ENCODE data around the gene KCND1.

DNA sequence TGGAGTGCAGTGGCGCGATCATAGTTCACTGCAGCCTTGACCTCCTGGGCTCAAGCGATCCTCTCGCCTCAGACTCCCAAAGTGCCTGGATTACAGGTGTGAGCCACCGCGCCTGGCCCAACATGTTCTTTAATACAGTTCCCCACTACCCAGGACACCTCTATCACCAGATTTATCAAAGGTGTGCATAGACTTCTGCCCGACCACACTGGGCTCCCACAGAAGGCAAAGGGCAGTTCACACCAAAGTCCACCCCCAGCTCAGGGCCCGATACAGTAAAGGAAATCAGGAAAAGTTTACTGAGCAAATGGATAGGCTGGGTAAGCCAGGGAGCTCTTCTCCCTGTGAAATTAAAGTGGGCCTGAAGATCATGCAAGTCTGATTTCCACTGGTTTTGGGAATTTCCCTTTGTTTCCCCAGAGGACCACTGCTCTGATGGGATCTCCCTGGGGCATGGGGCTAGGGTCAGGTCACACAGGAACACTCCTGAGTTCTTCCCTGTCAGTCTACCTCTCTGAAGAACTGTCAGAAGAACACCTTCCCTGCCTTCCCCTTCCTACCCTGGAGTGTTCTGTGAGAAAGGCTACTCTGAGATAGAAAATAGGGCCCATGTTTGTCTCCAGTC, 35.1 kb downstream of the KCND1 start:
- TF ChIP-seq, protein P1, sequence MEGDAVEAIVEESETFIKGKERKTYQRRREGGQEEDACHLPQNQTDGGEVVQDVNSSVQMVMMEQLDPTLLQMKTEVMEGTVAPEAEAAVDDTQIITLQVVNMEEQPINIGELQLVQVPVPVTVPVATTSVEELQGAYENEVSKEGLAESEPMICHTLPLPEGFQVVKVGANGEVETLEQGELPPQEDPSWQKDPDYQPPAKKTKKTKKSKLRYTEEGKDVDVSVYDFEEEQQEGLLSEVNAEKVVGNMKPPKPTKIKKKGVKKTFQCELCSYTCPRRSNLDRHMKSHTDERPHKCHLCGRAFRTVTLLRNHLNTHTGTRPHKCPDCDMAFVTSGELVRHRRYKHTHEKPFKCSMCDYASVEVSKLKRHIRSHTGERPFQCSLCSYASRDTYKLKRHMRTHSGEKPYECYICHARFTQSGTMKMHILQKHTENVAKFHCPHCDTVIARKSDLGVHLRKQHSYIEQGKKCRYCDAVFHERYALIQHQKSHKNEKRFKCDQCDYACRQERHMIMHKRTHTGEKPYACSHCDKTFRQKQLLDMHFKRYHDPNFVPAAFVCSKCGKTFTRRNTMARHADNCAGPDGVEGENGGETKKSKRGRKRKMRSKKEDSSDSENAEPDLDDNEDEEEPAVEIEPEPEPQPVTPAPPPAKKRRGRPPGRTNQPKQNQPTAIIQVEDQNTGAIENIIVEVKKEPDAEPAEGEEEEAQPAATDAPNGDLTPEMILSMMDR (IDR thresholded peaks at IDR 0.05) = no peak
- TF ChIP-seq POLR2A (IDR thresholded peaks at IDR 0.05) (no peak), POLR2AphosphoS5 (IDR thresholded peaks at IDR 0.05) (no peak)

Measured in stomach (tissue), 4 donors.